Measurements from ENCODE around the gene LCA5L. TPM values are rescaled to one million over a fixed set of nuclear protein-coding genes. Genes with fewer than 3 reads are reported as not detected.

The LCA5L gene
- total RNA-seq, 1 donor from 2014 or later = not detected

- no peaks in the 10 kb centered on the region for H3K9me3 ChIP-seq
- H3K4me3 ChIP-seq = peak overlapping the region; percentile 47 to 53
- H3K27ac ChIP-seq = peak overlapping the region; percentile 65
- no peak for DNase-seq (ENCODE audit: extremely low spot score in 2 of 2)
- peaks cover 35% of the 10 kb centered on the region for H3K4me1 ChIP-seq
- TF ChIP-seq POLR2A (IDR thresholded peaks at IDR 0.05) = no peak
- no peak for TF ChIP-seq POLR2AphosphoS5 (IDR thresholded peaks at IDR 0.05; ENCODE audit: insufficient read depth in 1 of 2, low read depth in 1 of 2)
- TF ChIP-seq CTCF (IDR thresholded peaks at IDR 0.05) = no peak
- intact Hi-C loops (cut with DNase I) = loop anchor here (5.0 to 10.0 kb wide), 2 partner anchors 76 to 204 kb away; partner anchors contain the start of genes BRWD1 and PSMG1
- peaks cover 0 to 22% of the 10 kb centered on the region in 2 donors for H3K36me3 ChIP-seq
- no peaks in the 10 kb centered on the region for H3K27me3 ChIP-seq
Measured at GRCh38 chr21:39388811-39389155, 56.8 kb downstream of the LCA5L start.

- TF ChIP-seq POLR2AphosphoS5 (IDR thresholded peaks at IDR 0.05; ENCODE audit: insufficient read depth in 1 of 2, low read depth in 1 of 2) (peak in 1 of 2 donors; percentile 11), CTCF (IDR thresholded peaks at IDR 0.05) (peak; percentile 80 to 94 (median 82)), POLR2A (IDR thresholded peaks at IDR 0.05) (no peak)
- peaks cover 0 to 16% of the 10 kb centered on the region in 2 donors for H3K36me3 ChIP-seq
- H3K4me3 ChIP-seq = peak overlapping the region; percentile 47 to 53
- no peaks in the 10 kb centered on the region for H3K27me3 ChIP-seq
- intact Hi-C loops (cut with DNase I) = loop anchor here (5.0 to 10.0 kb wide), 2 partner anchors 76 to 203 kb away; partner anchors contain the start of genes BRWD1 and PSMG1
- peak overlapping the region; percentile 65 for H3K27ac ChIP-seq
- peak in 1 of 2 donors; percentile 88 for DNase-seq (ENCODE audit: extremely low spot score in 2 of 2)
- H3K9me3 ChIP-seq = no peaks in the 10 kb centered on the region
- peaks cover 35% of the 10 kb centered on the region for H3K4me1 ChIP-seq
Measured at GRCh38 chr21:39388038-39388810, 57.4 kb downstream of the LCA5L start.

GRCh38 chr21:39387461-39388037 is 58.0 kb downstream of the LCA5L start:
- intact Hi-C loops (cut with DNase I) = loop anchor here (5.0 to 10.0 kb wide), 2 partner anchors 75 to 203 kb away; partner anchors contain the start of genes BRWD1 and PSMG1
- peak overlapping the region; percentile 47 to 53 for H3K4me3 ChIP-seq
- H3K27me3 ChIP-seq = no peaks in the 10 kb centered on the region
- peak in 1 of 2 donors; percentile 53 for TF ChIP-seq POLR2AphosphoS5 (IDR thresholded peaks at IDR 0.05; ENCODE audit: insufficient read depth in 1 of 2, low read depth in 1 of 2)
- TF ChIP-seq CTCF (IDR thresholded peaks at IDR 0.05) = no peak
- TF ChIP-seq POLR2A (IDR thresholded peaks at IDR 0.05) = no peak
- peak in 1 of 2 donors; percentile 93 for DNase-seq (ENCODE audit: extremely low spot score in 2 of 2)
- H3K27ac ChIP-seq = peak overlapping the region; percentile 65
- H3K9me3 ChIP-seq = no peaks in the 10 kb centered on the region
- peaks cover 0 to 9% of the 10 kb centered on the region in 2 donors for H3K36me3 ChIP-seq
- peaks cover 35% of the 10 kb centered on the region for H3K4me1 ChIP-seq

- intact Hi-C loops (cut with DNase I) = loop anchor here (5.0 to 10.0 kb wide), 2 partner anchors 75 to 202 kb away; partner anchors contain the start of genes BRWD1 and PSMG1
- TF ChIP-seq CTCF (IDR thresholded peaks at IDR 0.05) = no peak
- TF ChIP-seq POLR2AphosphoS5 (IDR thresholded peaks at IDR 0.05; ENCODE audit: insufficient read depth in 1 of 2, low read depth in 1 of 2) = no peak
- no peak for TF ChIP-seq POLR2A (IDR thresholded peaks at IDR 0.05)
- DNase-seq (ENCODE audit: extremely low spot score in 2 of 2) = no peak
- H3K4me3 ChIP-seq = peak overlapping the region; percentile 47 to 53
- peak overlapping the region; percentile 65 for H3K27ac ChIP-seq
- peaks cover 35% of the 10 kb centered on the region for H3K4me1 ChIP-seq
- peaks cover 0 to 3% of the 10 kb centered on the region in 2 donors for H3K36me3 ChIP-seq
- H3K27me3 ChIP-seq = no peaks in the 10 kb centered on the region
- no peaks in the 10 kb centered on the region for H3K9me3 ChIP-seq
Measured at GRCh38 chr21:39386899-39387298, 58.7 kb downstream of the LCA5L start.
